ENCODE measurements around the gene ANO2.

Gene ANO2

DNA sequence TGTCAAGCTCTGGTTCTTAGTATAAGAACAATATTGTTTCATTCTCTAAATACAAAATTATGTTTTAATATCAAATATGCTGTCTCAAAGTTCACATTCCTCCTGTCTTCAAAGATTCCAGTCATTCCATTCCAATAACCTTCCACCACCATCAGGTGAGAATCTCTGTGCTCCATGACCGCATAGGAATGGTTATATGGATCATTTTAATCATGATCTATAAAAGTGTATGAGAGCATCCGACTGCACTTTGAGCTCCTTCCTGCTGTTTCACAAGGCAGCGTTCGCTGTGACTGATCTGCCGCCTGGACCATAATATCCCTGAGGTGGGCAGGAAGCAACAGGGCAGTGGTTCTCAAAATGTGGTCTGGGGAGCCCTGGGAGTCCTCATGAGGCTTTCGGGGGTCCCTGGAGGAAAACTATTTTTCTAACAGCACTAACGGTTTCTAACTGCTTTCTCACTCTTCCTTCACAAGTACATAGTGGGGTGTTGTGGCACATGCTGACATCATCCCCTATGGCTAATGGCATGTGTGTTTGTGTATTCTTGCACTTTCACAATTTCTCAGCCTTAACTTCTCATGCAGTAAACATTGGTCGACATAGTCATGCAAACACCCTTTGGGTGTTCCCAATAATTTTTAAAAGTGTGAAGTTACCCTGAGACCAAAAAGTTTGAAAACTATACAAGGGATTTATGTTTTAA is 137.4 kb downstream of the ANO2 start:
- DNase-seq: no peak

- DNase-seq: no peak
Observed at GRCh38 chr12:5807090-5807414, 138.0 kb downstream of the ANO2 start.

DNA sequence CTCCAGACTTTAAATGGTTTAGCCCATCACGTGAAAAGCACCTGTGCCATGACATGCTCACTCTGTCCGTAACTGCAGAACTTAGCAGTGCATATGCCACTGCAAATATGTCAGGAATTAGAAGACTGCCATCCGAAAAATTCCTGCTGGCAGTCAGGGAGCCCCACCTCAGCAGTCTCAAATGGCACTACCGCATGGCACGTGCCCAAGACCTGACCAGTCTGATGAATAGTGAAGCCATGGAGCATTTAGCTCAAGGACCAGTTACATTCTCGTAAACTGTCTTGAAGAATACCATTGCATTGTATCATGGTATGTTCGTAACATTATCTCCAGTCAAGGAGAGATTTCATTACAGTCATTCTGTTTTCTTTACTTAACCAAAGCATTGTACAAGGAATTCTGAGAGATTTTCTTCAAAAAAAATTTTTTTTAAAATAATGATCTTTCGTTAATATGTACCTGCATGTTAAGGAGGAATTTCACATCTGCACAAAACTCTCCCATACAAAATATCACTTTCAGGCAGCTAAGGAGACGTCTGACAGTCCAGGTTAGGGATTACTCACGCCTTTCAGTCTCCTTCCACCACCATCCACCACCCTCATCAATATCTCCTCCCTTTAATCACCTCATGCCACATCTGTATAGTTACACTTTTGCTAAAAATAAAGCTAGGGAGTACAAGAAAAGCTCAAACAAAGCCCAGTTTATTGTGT is 138.5 kb downstream of the ANO2 start:
- no peak for DNase-seq

DNA sequence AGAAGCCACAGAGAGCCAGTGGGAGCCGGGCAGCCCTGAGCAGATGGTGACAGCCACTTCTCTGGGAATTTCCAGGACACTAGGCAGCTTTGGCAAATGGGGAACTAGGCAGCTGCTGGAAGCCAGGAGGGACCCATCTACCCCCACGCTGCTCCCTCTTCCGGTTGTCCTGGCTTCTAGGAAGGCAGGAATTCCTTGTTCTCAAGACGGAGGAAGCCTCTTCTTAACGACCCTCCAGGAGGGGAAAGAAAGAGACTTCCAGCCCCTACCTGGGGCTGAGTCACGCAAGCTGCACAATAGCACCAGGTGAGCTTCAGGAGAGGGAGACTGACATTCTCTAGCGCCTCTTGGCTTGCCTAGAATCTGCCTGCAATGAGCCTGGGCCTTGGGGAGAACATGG is 141.5 kb downstream of the ANO2 start:
- no peak for DNase-seq

GRCh38 chr12:5798242-5799015 is 146.6 kb downstream of the ANO2 start:
- DNase-seq: no peak

- no peak for DNase-seq
Observed at GRCh38 chr12:5797661-5798060, 147.4 kb downstream of the ANO2 start.

- no peak for DNase-seq
Observed at GRCh38 chr12:5796959-5797225, 148.2 kb downstream of the ANO2 start.

DNA sequence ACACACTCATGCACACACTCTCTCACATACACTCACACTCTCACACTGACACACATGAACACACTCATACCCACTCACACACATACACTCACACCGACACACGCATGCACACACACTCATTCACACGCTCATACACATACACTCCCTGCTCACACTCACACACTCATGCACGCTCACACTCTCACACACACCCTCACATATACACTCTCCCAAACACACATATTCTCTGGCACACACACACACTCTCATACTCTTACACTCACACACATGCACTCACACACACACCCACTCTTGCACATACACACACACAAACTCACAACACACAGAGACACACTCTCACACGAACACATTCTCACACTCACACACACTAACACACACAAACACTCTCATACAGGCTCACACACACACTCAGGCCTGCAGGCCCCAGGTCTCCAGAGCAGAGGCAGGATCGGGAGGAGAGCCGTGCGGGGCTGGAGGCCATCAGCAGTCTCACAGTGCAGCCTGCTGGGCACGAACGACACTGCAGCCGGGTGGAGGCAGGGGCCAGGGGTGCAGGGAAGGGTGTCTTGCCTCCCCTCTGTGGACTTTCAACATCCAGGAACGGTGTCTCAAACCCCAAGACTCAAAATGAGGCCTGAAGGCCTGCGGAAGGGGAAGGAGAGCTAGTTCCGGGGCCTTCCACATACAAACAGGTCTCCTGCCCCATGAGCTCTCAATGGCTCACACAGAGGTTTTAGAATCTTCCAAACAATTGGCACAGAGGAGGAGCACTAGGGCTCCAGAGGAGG is 148.7 kb downstream of the ANO2 start:
- DNase-seq: peak; percentile 23

DNA sequence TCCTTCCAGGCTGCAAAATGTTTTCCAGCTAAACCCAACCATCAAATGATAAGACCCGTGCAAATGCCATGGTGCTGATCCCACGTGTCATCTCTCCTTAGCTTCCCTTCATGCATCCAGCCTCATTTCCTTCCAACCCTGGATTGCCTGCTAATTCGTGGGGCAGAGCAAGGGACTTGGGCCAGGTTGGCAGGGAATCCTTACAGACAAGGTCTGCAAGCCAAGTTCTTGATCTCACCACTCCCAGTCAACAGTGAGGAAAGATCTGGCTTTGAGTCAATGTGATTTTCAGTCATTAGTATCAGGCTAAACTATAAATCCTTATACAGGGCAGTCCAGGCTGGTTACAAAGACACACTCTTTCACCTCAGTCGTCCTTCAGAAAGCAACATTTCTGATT is 150.9 kb downstream of the ANO2 start:
- DNase-seq: no peak

- DNase-seq: peak; percentile 1
Observed at GRCh38 chr12:5792343-5792742, 152.7 kb downstream of the ANO2 start.

DNA sequence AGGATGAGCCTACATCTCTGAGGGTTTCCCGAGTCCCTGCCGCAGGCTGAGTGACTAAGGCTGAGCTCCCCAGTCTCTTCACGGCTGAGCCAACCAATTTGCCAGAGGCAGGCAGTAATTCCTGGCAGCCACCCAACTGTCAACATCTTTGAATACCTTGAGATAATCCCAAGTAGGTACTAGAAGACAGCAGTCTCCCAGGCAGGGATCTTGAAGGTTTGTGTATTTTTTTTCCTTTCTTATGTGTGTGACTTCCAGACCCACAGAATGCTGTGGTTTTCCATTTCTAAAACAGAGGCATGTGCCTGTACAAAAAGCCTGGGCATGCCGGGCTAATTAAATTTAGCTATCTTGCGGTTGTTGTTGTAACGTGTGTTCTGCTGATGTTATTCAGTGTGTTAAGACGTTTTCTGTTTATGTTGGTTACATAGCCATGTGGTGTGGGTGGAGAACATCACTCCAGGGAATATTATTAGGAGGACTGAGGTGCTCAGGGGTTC is 155.5 kb downstream of the ANO2 start:
- no peak for DNase-seq

- no peak for DNase-seq
Observed at GRCh38 chr12:5787828-5788227, 157.2 kb downstream of the ANO2 start.

DNA sequence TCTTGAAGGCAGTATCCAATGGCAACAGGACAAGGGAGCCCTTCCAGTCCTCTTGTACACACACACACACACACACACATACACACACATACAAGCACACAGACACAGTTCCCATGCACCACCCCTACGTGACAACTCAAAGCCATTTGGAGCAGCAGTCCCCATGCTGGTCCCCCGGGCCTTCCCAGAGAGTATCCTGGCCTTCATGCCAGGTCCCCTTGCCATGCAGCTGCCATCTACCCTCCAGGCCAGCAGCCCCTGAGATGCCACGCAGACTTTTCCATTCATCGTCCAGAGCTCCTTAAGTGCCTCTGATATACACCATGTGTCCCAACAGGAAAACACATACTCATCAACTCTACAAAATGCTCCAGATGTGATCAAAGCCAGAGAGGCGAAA is 159.5 kb downstream of the ANO2 start:
- no peak for DNase-seq

GRCh38 chr12:5784462-5785130 is 160.5 kb downstream of the ANO2 start:
- DNase-seq: no peak

DNA sequence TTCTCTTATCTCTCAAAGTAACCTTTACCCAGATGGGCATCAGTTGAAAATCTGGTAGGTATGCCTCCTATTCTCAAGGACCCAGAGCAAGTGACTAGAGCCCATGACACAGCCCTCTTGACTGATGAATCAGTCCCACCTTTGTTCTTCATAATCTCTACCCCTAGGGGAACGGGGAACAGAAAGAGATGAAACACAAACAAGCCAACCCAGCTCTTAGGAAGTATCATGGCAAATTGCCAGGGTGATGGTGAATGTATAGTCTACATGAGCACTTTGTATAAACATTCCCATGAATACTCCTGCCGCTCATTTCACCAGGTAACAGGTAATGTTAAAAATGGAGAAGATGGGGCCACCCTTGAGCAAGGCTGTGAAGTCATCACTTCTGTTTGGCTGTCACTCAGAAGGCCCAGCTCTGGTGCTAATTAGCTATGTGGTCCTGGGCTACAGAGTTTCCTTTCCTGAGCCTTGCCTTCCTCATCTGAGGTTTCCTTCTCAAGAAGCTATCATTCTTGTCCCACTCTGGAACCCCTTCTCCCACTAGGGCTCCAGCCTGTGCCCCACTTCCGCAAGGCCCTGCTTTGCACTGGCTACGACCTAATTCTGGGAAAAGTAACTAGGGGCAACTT is 161.7 kb downstream of the ANO2 start:
- no peak for DNase-seq

DNA sequence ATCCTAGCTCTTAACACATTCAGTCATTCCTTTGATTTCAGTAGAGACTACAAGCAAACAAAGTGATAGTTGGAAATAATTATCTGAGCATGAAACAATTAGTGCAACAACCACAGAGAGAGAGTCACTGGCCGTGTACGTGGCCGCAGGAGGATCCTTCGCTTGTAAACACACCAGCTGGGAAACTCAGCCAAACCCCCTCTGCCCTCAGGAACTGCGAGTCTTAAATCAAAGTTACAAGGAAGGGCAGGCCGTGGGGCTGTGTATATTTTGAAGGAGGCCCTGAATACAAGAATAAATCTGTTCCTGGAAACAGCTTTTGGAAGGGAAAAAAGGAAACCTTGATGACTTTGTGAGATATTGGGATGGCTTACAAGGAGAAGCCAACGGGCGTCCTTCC is 164.5 kb downstream of the ANO2 start:
- DNase-seq: no peak

DNA sequence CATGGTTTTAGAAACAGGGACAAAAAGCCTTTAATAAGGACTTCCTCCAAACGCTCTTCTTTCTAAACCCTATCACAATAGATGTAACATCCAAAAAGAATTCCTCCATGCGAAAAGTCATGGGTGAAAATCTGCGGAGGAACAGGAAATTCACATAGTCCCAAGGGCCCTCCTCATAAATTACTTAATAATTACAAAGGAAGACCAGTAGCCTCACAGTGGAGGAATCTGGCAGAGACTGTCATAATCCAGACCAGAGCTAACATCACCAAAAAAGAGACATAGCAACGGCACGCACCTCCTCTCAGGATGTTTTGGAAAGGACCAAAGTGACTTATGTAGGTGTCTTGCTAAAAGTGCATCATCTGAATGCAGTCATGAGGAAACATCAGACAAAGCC is 165.7 kb downstream of the ANO2 start:
- no peak for DNase-seq

DNA sequence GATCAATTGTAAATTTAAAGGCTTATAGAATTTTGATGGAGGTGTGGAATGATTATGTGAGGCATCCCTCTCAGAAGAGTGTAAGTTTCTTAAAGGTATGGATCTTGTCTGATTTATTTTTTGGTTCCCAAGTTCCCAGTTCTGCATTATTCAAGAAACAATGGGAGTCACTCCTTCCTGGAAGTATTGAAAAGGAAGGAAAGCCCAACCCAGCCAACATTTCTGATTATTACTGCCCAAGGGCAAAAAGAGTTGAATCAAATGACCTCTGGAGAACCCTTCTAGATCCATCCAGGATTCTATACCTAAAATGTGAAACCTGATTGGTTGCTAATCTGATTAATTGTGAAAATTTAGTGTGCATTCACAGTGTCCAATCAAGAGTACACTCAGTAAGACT is 166.2 kb downstream of the ANO2 start:
- DNase-seq: no peak

- no peak for DNase-seq
Observed at GRCh38 chr12:5777451-5777850, 167.6 kb downstream of the ANO2 start.

DNA sequence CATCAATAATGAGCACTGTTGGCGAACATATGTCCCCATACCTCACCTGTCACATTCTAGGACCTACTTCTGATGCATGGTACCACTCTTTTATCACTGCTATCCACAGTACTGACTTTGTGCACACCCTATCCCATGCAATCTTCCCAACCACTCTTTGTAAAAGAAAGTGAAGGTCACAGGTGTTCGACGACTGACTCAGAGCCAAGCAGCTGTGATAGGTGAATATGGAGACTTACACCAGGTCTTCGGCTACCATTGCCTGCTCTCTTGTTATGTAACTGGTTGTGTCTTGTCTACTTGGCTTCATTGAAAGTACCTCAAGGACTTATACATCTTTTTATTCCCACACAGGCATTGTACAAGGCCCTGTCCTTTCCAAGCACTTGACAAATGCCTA is 169.0 kb downstream of the ANO2 start:
- DNase-seq: no peak

DNA sequence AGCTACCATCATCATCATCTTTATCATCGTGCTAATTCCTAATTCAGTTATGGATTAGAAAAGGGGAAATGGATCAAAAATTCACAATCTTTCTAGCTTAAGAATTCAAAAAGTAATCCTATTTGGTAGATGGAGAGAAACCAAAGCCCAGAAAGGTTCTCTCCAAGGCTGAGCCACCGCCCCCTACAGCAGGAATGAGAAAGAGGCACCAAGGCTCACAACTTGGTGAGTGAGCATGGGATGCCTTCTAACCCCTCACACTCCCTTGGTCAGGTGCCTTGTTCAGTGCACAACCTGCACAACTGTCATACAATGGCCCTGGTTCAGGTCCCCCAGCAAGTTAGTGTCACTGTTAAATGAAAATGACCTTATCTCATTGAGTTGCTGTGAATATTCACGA is 171.5 kb downstream of the ANO2 start:
- DNase-seq: no peak

DNA sequence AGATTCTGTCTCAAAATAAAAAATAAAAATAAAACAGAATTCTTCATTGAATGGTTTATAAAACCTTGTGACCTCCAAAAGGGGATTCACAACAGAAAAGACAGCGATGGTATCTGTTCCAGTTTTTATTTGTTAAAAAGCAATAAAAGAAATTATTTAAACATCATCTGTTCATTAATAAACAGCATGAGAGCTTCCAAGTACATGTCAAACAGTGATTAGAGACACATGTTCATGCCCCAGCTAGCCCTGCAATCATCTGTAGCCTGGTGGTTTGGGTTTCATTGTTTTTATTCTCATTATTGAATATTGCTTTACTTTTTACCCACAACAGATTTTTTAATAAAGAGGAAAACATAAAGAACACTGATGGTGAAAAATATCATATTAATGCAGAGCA is 173.3 kb downstream of the ANO2 start:
- no peak for DNase-seq

Measured in OCI-M1 (cell line).